ENCODE results near the gene BCL6B. TPM values are rescaled to one million over a fixed set of nuclear protein-coding genes. Genes with fewer than 3 reads are reported as not detected.

BCL6B gene
- total RNA-seq, 1 experiment from 2014 or later: 0.18 TPM

GRCh38 chr17:7021993-7022778, 664 bp upstream of the BCL6B start:
- DNase-seq (ENCODE audit: low read depth, low spot score) (no peak), ATAC-seq (peak; percentile 83)
- Histone ChIP-seq H3K9me3 (ENCODE audit: control insufficient read depth, insufficient read depth, low read depth, low read length) (no peaks in the 10 kb centered on the region), H3K4me3 (ENCODE audit: low read depth in 2 of 2, low read length in 2 of 2) (peak overlapping the region; percentile 16 to 49), H3K4me1 (ENCODE audit: control insufficient read depth, insufficient read depth, low read length) (peaks cover 20% of the 10 kb centered on the region), H3K27ac (ENCODE audit: low read length) (peak overlapping the region; percentile 89), H3K27me3 (ENCODE audit: control insufficient read depth, insufficient read depth, low read length) (no peaks in the 10 kb centered on the region), H3K36me3 (ENCODE audit: control insufficient read depth, insufficient read depth, low read length) (no peaks in the 10 kb centered on the region)
- POLR2A ChIA-PET: no interaction called here
- BruUV-seq (replicated peaks): no TSS peak
- CTCF ChIA-PET: interaction anchor here (0.7 to 1.8 kb wide), 5 partner anchors 17 to 192 kb away, joined by 3 to 5 read pairs (median 5); no protein-coding TSS in a partner anchor
- intact Hi-C loops (cut with micrococcal nuclease; ENCODE audit: unreplicated experiment) (loop anchor here (5.0 kb wide), 1 partner anchor 110 kb away; no protein-coding TSS in a partner anchor), in situ Hi-C loops (cut with HindIII; ENCODE audit: low pct_unique_long_range_greater_than_20kb, low sequenced_read_pairs) (no loop called here)
- TF ChIP-seq, protein P1, sequence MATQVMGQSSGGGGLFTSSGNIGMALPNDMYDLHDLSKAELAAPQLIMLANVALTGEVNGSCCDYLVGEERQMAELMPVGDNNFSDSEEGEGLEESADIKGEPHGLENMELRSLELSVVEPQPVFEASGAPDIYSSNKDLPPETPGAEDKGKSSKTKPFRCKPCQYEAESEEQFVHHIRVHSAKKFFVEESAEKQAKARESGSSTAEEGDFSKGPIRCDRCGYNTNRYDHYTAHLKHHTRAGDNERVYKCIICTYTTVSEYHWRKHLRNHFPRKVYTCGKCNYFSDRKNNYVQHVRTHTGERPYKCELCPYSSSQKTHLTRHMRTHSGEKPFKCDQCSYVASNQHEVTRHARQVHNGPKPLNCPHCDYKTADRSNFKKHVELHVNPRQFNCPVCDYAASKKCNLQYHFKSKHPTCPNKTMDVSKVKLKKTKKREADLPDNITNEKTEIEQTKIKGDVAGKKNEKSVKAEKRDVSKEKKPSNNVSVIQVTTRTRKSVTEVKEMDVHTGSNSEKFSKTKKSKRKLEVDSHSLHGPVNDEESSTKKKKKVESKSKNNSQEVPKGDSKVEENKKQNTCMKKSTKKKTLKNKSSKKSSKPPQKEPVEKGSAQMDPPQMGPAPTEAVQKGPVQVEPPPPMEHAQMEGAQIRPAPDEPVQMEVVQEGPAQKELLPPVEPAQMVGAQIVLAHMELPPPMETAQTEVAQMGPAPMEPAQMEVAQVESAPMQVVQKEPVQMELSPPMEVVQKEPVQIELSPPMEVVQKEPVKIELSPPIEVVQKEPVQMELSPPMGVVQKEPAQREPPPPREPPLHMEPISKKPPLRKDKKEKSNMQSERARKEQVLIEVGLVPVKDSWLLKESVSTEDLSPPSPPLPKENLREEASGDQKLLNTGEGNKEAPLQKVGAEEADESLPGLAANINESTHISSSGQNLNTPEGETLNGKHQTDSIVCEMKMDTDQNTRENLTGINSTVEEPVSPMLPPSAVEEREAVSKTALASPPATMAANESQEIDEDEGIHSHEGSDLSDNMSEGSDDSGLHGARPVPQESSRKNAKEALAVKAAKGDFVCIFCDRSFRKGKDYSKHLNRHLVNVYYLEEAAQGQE (IDR thresholded peaks at IDR 0.05; ENCODE audit: insufficient read depth in 1 of 2, low read depth in 2 of 2, low read length in 1 of 2): no peak
- TF ChIP-seq, protein P2, sequence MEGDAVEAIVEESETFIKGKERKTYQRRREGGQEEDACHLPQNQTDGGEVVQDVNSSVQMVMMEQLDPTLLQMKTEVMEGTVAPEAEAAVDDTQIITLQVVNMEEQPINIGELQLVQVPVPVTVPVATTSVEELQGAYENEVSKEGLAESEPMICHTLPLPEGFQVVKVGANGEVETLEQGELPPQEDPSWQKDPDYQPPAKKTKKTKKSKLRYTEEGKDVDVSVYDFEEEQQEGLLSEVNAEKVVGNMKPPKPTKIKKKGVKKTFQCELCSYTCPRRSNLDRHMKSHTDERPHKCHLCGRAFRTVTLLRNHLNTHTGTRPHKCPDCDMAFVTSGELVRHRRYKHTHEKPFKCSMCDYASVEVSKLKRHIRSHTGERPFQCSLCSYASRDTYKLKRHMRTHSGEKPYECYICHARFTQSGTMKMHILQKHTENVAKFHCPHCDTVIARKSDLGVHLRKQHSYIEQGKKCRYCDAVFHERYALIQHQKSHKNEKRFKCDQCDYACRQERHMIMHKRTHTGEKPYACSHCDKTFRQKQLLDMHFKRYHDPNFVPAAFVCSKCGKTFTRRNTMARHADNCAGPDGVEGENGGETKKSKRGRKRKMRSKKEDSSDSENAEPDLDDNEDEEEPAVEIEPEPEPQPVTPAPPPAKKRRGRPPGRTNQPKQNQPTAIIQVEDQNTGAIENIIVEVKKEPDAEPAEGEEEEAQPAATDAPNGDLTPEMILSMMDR (IDR thresholded peaks at IDR 0.05): peak; percentile 97

GRCh38 chr17:7023576-7024401, 939 bp downstream of the BCL6B start:
- Histone ChIP-seq H3K27ac (ENCODE audit: low read length) (no peak overlapping the region), H3K27me3 (ENCODE audit: control insufficient read depth, insufficient read depth, low read length) (no peaks in the 10 kb centered on the region), H3K4me1 (ENCODE audit: control insufficient read depth, insufficient read depth, low read length) (peaks cover 16% of the 10 kb centered on the region), H3K4me3 (ENCODE audit: low read depth in 2 of 2, low read length in 2 of 2) (no peak overlapping the region), H3K9me3 (ENCODE audit: control insufficient read depth, insufficient read depth, low read depth, low read length) (no peaks in the 10 kb centered on the region), H3K36me3 (ENCODE audit: control insufficient read depth, insufficient read depth, low read length) (no peaks in the 10 kb centered on the region)
- in situ Hi-C loops (cut with HindIII; ENCODE audit: low pct_unique_long_range_greater_than_20kb, low sequenced_read_pairs): no loop called here
- ChIA-PET POLR2A (no interaction called here), CTCF (no interaction called here)
- DNase-seq (ENCODE audit: low read depth, low spot score): no peak
- peak; percentile 40 for ATAC-seq
- TF ChIP-seq, protein P1 (IDR thresholded peaks at IDR 0.05; ENCODE audit: insufficient read depth in 1 of 2, low read depth in 2 of 2, low read length in 1 of 2): no peak
- TF ChIP-seq, protein P2 (IDR thresholded peaks at IDR 0.05): no peak
- TF ChIP-seq POLR2AphosphoS5 (IDR thresholded peaks at IDR 0.05; ENCODE audit: low read depth, low read length): no peak
- no peak for TF ChIP-seq TCF7L2 (IDR thresholded peaks at IDR 0.05; ENCODE audit: low read depth, low read length)
- TF ChIP-seq SIN3A (IDR thresholded peaks at IDR 0.05; ENCODE audit: borderline replicate concordance, insufficient read depth, low read depth, low read length): no peak
- BruUV-seq (replicated peaks): no TSS peak
- intact Hi-C loops (cut with micrococcal nuclease; ENCODE audit: unreplicated experiment): loop anchor here (5.0 kb wide), 1 partner anchor 111 kb away; no protein-coding TSS in a partner anchor

Data from Panc1 (cell line).